NCI-H1417 treated with DMSO at 0.1 percent for 48 hours (cell line): ENCODE results near the gene EMX2.
"Not testable (repeated sequence)": the region's sequence is repeated elsewhere in the genome, so short reads cannot be mapped to it uniquely, and the experiment has no call there.

ENCODE experiments used
- DNase-seq: peaks from one replicate; lab custom pipeline; 2025; lab: John Stamatoyannopoulos, UW

Gene EMX2

DNA sequence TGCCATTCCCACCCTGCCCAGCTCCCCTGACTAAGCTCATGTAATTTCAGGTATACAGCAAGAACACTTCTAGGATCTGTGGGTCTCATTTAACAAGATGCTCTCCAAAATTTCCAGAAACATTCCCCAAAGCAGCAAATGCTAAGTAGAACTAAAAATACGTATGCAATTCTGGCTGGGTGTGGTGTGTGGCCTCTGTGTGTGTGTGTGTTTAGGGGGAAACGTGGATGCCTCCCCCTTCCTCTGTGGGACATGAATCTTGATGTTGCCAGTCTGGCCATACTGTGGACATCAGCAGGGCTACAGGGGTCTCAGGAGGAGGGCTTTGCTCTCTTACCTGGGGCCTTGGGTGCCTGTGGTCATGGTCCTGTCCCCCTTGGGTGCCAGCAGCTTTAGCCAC is 18.4 kb downstream of the EMX2 start:
- no peak for DNase-seq

DNA sequence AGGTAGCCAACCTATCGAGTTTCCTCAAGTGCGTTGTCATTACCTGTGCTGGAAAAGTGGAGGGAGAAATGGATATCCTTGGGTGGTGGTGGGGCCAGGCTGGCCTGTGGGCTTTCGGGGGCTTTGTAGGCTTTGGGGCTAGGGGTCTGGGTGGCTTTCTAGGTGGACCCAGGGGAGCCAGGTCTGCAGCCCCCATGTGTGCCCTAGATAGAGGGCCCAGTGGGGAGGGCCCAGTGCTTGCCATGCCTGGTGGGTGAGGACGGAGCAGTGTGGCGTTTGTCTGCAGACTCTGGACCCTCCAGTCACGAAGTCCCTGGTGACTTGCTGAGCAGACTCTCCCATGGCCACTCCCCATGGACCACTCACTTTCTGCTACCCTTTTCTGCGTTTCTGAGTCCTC is 19.7 kb downstream of the EMX2 start:
- DNase-seq: no peak

GRCh38 chr10:117562896-117563737 is 20.6 kb downstream of the EMX2 start:
- no peak for DNase-seq

DNA sequence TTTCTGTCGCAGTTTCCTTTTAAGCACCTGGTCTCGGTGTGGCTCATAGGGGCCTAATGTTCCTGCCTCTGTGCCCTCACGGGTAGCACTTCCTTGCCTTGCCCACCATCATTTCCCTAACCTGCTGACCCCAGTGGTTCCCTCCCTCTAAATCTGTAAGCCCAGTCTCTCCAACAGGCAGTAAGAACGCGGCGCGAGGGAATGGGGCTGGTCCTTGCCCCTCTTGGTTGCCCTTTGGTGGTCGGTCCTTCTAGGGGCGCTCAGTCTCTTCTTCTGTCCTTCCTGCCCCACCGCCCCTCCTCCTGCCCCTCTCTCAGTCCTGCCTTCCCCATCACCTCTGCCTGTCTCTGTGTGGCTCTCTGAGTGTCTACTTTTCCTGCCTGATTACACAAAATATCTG is 21.2 kb downstream of the EMX2 start:
- DNase-seq: no peak

DNA sequence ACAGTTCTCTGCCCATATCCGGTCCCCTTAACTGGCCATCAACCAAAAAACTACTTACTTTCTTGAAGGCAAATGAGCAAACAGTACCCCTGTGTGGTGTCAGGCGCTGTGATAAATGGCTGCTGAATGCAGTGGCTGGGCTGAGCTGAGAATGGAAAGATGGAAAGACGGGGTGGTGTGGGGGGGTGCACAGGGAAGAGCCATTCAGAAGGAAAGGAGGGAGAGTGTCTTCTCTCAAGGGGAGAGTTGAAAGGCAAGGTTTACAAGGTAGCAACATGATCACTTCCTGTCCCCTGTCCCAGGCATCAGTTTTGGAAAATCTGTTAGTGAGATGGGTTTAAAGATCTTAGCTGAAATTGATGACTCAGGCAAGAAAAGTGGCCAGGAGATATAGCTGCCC is 22.5 kb downstream of the EMX2 start:
- no peak for DNase-seq

GRCh38 chr10:117568334-117568733 is 25.8 kb downstream of the EMX2 start:
- no peak for DNase-seq

- no peak for DNase-seq
Measured at GRCh38 chr10:117569610-117570390, 27.3 kb downstream of the EMX2 start.

GRCh38 chr10:117570880-117571279 is 28.3 kb downstream of the EMX2 start:
- DNase-seq: no peak

GRCh38 chr10:117574498-117575146 is 32.1 kb downstream of the EMX2 start:
- DNase-seq: no peak

GRCh38 chr10:117578490-117578889 is 35.9 kb downstream of the EMX2 start:
- no peak for DNase-seq

GRCh38 chr10:117578999-117579590 is 36.5 kb downstream of the EMX2 start:
- no peak for DNase-seq

GRCh38 chr10:117581961-117582360 is 39.4 kb downstream of the EMX2 start:
- no peak for DNase-seq

GRCh38 chr10:117584831-117585230 is 42.3 kb downstream of the EMX2 start:
- not testable (repeated sequence) for DNase-seq

DNA sequence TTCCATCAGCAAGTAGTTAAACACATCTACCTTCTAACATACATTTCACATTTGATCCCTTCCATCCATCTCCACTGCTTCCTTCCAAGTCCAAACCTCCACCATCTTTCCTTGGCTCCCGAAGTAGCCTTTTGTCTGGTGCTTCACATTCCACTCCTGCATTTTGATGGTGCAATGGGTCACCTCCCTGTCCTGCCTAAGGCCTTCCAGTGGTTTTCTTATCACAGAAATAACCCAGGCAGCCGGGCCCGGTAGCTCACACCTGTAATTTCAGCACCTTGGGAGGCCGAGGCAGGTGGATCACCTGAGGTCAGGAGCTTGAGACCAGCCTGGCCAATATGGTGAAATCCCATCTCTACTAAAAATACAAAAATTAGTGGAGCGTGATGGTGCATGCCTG is 44.5 kb downstream of the EMX2 start:
- no peak for DNase-seq

DNA sequence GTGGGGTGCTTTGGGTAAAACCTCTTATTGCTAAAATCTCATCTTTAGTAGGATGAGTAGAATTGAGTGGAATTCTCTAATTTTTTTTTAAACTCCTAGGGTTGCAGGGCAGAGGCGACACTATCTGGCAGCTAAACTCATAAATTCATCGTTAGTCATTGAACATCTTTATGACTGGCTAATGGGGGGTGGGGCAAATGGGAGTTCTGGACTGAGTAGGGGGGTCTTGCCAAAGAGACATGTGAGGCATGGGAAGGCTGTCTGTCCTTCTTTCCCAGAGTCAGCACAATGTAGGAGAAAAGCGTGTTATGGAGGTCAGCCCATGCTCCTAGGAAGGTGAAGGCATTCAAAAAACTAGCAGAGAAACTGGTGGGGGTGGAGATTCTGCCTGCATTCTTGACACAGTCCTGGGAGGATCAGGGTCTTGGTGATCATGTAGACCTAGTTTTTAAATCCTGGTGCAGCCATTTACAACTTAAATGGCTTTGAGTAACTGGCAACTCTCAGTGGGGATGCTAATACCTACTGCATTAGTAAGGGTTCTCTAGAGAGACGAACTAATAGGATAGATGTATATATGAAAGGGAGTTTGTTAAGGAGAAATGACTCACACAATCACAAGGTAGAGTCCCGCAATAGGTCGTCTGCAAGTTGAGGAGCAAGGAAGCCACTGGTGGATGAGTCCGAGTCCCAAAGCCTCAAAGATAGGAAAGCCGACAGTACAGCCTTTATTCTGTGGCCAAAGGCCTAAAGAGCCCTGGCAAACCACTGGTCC is 47.7 kb downstream of the EMX2 start:
- DNase-seq: no peak

DNA sequence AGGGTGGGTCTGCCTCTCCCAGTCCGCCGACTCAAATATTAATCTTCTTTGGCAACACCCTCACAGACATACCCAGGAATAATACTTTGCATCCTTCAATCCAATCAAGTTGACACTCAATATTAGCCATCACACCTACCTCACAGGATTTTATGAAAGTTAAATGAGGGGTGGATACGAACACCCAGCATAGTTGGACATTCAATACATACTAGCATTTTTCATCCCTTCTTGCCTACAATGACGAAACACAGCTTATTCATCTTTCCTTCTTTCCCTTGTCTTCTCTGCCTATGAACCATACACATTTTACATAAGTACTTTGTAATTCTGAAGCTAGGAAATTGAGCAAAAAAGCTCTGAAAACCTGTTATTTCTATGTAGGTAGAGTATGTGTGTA is 48.5 kb downstream of the EMX2 start:
- no peak for DNase-seq

- no peak for DNase-seq
Measured at GRCh38 chr10:117594722-117595121, 52.2 kb downstream of the EMX2 start.

GRCh38 chr10:117596706-117597105 is 54.2 kb downstream of the EMX2 start:
- no peak for DNase-seq

DNA sequence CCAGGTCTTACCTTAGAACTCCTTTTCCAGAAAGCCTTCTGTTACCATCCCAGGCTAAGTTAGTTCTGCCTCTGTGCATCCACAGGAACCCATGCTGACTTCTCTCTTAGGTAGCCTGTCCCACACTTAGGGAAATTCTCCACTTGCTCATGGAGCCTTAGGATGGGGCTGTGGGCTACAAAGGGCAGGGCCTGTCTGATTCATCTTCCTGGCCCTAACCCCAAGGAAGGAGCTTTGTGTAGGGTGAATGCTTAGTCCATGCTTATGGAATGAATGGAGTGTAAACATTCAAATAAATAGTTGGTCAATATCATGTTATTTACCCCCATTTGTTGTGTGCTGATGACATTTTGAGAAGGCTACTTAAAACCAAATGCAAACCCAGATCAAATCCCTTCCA is 54.7 kb downstream of the EMX2 start:
- DNase-seq: no peak
